GM18873 (cell line): ENCODE measurements around the gene MXD3.
A peak's percentile ranks its signal among the peaks of the same experiment; 100 is the strongest.
"Not testable (repeated sequence)": the region's sequence is repeated elsewhere in the genome, so short reads cannot be mapped to it uniquely, and the experiment has no call there.

Source experiments
- ATAC-seq: cut with Tn5 transposase; IDR thresholded peaks from one replicate; pipeline ENCODE4 v1.9.1; 2021; ENCODE audit warnings: mild to moderate bottlenecking, moderate library complexity, moderate number of reproducible peaks; ENCODE audit not compliant: unreplicated experiment, low FRiP score

Gene MXD3, protein sequence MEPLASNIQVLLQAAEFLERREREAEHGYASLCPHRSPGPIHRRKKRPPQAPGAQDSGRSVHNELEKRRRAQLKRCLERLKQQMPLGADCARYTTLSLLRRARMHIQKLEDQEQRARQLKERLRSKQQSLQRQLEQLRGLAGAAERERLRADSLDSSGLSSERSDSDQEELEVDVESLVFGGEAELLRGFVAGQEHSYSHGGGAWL

DNA sequence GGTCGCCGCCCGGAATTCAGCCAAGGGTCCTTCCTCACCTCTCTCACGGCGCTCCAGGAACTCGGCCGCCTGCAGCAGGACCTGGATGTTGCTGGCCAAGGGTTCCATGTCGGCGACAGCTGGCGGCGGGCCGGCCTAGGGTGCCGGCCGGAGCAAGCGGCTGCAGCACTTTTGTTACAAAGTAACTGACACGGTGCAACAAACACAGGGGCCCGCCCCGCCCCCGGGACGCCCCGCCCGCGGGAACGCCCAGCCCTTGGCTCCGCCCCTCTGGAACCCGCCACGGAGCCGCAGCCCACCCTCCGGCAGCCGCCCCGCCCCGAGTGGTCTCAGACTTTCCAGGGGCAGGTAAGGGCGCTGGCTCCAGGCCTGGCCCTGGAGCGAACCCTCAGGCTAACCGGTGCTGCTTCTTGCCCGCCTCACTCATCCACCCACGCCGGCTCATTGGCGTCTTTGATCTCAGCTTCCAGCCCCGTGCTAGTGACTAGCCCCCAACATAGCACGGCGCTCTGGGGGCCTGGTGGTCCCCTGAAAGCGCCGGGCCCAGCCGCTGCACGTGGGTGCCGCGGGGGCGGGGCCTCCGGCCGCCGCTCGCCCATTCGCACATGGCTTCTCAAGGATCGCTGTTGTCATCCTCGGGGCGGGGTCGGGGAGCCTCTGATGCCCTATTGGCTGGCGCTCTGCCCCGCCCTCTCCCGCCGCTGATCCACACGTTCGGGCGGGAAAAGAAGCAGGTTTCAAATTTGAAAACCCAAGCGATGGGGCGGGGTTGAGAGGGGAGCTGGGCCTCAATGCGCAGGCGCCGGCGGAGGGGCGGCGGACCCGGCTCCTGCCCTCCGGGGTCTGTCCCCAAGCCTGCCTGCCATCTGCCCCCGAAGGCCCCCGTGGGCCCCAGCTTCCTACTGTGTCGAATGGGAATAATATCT, at the start of gene MXD3:
Gene MXD3 (minus strand): TSS at position 176 of the 926 bp plus-strand sequence. CDS start 68 bp downstream, at position 108.
- peak; percentile 54 for ATAC-seq

DNA sequence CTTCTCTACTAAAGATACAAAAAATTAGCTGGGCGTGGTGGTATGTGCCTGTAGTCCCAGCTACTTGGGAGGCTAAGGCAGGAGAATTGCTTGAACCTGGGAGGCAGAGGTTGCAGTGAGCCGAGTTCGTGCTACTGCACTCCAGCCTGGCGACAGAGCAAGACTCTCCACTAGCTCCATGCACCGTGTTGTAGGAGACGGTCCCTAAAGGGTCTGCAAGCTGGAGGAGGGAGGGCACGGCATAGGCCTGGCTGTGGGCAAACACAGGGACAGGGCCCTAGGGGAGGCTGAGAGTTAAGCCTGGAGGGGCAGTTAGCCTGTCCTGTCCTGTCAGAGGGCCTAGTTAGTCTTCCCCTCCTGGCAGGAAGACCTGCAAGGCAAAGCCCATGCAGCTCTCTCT, 49.0 kb upstream of the MXD3 start:
- ATAC-seq, result not testable (repeated sequence)

DNA sequence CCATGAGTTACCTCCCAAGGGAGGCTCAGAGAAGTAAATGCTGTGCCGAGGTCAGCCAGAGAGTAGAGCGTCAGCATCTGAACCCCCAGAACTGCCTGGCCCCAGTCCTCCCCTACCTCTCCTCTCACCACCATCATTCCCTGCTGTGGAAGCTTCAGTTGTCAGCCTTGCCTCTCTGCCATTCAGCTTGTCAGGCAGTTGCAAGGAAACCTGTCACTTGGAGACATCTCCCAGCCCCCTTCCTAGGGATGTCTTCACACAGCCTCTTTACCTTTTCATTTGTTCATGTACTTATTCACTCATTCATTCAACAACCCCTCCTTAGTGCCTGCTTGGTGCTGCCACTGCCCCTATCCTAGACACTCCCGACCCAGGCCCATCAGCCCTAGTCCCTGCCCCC, 48.2 kb upstream of the MXD3 start:
- ATAC-seq, result no peak

DNA sequence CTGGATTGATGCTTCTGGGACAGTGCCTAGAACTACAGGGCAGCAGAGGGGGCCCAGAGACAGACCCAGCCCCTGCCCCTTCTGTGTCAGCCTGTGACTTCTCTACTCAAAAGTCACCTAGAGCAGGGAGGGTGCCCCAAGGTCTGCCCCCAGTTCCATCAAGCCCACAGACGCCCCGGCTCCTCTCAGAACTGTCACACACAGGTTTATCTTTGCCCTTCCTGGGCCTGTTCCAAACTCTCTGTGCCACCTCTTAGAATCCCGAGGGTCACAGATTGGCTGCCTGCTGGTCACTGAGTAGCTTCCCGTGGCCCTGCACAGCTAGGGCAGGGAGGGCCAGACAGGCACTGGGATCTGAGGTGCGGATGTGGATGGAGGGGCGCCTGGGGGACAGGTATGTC, 47.8 kb upstream of the MXD3 start:
- ATAC-seq, result no peak

DNA sequence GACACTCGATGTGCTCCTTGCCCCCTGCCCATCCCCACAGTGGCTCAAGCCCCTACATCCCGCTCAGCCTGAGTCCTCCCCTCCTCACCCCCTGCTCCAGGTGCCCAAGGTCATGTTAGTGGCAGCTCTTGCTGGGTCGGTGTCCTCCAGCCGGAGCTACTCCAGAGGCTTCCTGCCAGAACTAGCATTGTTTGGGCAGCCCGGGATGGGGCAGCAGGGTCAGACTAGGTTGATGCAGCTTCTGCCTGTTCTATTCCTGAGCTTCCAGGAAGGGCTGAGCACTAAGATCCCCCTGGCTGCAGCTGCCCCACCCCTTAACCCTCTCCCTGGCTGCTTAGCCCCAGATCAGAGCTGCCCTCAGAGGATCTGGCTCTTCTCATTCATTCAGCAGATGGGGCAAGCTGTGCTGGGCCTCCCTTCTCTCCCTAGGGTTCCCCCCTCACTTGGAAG, 46.7 kb upstream of the MXD3 start:
- peak; percentile 3 for ATAC-seq

DNA sequence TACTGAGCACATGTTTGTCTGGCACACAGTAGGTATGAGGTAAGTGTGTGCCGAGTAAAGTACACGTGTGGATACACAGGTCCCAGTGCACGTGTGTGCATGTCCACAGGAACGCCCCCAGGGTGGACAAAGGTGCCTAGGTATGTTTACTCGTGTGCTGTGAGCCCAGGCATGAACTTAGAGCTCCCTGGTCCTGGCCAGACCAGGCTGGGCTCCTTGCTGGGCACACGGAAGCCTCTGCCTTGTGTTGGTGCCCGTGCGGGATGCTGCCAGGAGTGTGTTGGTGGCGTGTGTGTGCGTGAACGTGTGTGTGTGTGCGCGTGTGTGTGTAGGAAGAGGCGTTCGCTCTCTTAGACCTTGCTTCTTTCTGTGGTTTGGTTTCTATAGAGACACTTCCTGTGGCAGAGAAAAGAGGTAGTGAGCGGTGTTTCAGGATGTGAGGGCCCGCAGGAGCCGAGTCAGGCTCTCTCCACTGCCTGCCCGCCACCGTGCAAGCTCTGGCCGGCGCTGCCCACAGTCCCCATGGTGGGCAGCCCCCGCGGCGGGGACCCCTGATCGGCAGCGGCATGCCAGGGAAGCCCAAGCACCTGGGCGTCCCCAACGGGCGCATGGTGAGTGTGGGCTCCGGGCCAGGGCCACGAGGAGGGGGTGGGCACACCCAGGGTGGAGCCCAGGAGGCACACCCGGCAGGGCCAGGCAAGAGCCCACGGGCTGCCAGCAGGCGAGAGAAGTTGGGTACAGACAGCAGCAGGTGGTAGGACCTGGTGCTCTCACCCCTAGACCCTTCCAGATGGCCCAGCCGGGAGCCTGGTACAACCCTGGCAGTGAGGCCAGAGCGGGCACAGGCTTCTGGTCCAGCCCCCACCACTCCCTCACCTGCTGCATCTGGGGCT, 46.0 kb upstream of the MXD3 start, which contains the start of gene RGS14:
Gene RGS14 (plus strand): TSS at position 466 of the 893 bp plus-strand sequence. CDS start 101 bp downstream, at position 567.
- peak; percentile 88 for ATAC-seq

DNA sequence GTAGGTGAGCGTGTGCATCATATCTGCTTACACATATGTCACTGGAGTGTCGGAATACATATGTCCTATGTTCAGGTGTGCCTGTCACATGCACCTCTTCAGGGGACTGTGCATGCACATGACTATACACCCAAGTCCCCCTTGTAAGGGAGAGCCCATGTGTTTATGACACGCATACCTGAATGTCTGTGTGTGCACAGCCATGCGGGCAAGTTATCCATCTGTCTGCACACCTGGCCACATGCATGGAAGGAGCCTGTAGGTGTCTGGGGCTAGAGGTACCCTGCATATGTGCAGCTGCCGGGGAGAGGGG, 45.4 kb upstream of the MXD3 start:
- ATAC-seq, result no peak

DNA sequence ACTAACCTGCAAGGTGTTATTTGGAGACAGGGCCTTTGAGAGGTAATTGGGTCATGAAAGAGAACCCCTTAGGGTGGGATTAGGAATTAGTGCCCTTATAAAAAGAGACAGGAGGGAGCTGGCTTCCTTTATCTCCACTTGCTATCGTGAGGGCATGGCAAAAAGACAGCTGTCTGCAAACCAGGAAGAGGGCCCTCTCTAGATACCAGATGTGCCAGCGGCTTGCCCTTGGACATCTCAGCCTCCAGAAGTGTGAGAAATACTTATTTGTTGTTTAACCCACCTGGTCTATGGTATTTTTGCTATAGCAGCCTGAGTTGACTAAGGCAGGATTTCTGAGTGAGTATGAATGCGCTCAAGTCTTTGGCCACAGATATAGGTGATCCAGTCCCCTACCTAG, 45.0 kb upstream of the MXD3 start:
- no peak for ATAC-seq

DNA sequence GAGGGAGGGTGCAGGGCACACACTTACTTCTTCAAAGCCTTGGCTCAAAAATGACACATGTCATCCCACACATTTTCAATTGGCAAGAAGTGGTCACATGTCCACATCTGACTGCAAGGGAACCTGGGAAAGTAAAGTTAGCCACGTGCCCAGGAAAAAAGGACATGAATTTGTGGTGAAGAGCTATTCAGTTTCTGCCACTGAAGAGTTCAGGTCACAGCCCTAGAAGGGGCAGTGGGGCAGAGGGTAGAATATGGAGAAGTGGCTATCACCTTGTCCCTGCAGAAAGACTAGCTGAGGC, 44.1 kb upstream of the MXD3 start:
- no peak for ATAC-seq

DNA sequence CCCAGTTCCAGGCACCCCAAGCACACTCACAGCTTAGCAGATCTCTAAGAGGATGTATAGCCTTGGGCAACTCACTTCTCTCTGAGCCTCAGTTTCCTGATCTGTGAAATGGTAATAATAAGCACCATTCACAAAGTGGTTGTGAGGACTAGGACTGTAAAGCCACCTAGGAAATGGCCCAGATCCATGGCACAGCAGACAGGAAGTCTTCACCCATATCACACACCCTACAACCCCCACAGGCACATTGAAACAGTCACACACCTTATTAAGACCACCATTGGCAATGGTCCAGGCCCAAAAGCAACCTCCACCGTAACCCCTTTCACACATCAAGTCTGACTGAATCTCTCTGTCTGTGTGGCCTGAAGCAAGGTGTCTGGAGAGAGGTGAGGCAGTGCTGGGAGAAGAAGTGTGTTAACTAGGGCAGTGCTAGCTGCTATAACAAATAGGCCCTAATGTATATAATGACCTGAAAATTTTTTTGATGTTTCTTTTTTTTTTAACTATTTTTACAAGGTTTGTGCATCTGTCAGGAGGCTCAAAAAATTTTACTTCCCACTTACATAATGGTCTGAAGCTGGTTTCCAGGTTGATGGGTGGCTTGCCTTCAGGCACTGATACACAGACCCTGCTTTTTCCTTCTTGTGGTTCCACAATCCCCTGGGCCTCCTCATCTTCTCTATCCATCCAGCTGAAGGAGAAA, 43.6 kb upstream of the MXD3 start:
- no peak for ATAC-seq

DNA sequence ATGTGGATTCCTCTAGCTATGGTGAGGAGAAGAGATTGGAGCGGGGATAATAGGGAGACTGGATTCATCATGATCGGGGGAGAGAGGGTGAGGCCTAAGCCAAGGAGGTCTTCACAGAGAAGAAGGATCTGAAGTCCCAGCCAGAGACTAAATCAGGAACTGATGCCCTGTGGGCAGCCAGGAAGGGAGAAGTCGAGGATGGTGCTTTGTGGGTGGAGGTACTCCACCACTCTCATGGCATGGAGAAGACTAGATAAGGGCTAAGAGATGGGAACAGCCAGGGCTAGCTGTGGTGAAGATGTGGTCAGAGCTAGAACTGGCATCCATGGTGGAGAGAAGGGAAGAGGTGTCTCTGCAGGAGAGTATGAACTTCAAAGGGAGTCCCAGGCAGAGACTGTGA, 43.0 kb upstream of the MXD3 start:
- no peak for ATAC-seq

DNA sequence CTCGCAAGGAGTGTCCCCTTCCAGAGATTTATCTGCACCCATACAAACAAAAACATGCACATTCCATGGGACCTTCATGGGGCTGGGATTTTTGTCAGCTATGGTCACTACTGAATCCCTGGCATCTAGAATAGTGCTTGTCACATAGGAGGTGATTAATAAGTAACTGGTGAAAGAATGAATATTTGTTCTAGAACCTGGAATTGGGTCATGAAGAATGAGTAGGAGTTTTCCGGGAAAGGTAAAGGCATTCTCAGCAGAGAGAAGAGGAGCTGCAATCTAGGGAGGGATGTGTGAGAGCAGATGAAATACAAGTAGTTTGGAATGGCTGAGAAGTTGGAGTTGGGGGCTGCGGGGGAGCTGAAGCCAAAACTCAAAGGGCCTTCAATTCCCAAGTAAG, 42.6 kb upstream of the MXD3 start:
- ATAC-seq, result no peak

DNA sequence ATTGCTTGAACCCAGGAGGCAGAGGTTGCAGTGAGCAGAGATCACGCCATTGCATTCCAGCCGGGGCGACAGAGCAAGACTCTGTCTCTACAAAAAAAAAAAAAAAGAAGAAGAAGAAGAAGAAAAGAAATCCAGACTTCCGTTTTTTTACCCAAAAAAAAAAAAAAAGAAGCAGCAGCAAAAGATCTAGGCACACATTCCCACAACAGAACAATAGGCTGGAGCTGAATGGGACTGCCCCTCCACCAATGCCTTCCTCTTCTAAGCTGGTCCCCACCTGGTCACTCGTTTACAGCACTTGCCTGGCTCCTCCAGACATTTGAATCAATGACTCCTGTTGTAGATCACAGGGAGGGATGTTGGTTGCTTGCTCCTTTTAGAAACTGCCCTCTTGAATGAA, 41.4 kb upstream of the MXD3 start:
- no peak for ATAC-seq

DNA sequence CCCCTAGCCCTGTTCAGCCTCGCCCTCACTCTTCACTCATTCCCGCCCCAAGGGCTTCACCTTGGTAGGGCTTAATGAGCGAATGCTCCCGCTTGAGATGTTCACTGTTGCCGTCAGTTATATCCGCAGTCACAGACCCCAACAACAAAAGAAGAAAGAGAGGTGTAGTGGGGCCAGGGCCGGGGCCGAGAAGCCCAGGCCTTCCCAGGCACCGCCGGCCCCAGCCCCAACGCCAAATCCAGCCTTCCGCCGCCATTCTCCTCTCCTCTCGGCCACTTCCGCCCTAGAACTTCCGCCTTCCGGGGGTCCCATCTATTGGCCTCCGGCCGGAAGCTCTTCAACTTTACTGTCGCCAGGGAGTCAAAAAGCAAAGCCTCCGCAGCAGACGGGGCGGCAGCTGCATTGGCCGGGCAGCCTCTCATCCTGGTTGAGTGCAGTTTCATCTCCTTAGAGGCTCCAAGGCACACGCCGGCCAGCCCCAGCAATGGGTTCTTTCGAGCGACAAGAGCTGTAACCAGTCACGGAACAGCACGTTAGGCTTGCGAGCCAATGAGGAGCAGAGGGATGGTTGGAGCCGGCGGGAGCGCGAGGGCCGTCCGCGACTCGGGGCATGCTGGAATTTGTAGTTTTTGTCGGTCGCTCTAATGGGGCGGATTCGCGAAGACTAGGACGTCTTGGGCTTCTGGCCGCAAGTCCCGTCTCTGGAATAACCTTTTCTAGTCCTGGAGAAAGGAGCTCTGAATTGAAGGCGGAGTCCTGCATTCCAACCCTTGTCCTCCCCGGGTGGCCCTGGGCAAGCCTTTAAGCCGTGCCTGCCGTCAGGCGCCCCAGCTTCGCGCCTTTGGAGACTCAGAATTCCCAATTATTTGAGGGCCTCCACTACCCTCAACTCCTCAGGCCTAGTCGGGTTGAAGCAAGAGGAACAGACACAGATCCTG, 40.0 kb upstream of the MXD3 start, which contains the start of gene LMAN2:
Gene LMAN2 (minus strand): TSS at position 277 of the 938 bp plus-strand sequence. CDS start 21 bp downstream, at position 256.
- ATAC-seq, result peak; percentile 79

DNA sequence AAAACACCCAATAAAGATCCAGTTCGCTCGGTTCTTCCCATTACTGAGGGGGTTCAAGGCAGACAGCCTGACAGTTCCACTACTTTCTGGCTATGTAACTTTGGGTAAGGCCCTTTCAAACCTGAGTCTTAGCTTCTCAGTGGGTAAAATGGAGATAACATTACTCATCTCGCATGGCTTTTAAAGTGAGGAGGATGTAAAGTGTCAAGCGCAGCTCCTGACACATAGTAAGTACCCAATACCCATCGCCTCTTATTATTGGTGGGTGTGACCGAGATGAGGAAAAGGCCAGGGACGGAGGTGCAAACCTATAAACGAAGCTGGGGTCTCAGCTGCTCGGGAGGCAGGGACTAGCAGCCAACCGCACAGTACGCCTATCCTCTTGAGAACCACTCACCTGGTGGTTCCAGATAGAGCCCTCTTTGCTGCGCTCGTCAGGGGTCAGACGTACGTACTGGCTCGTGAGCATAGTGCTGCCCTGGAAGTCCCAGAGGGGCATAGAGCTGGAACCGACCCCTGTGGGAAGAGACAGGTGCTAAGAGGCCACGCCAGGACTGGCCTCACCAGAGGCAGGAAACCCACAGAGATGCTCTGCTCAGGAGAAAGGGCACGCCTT, 39.2 kb upstream of the MXD3 start:
- ATAC-seq, result no peak

DNA sequence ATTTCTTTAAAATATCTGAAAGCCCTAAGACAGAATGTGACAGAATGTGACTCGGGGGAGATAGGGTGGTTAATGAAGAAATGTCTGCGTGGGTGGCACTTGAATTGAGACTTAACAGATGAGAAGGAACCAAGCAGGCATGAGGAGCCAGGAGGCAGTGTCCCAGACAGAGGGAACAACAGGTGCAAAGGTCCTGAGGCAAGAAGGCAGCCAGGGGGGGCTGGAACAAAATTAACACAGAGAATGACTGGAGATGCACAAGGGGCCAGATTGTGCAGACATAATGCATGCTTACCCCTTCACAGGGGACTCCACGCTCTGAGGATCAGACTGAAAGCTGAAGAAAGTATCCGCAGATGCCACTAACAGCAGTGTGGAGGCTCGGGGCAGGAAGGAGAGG, 38.1 kb upstream of the MXD3 start:
- ATAC-seq, result no peak

DNA sequence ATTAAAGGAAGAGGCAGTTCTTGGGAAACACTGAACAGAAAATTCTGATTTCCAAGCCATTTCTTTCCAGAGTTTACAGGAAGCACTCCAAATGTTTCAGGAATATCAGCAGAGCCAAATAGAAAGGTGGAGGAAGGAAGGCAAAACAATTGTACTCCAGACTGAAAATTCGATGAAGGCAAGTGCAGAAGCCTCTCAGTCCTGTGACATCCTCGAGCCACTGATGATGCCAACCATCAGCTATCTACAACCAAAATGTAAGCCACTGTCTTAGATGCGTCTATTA, 37.6 kb upstream of the MXD3 start:
- ATAC-seq, result no peak

DNA sequence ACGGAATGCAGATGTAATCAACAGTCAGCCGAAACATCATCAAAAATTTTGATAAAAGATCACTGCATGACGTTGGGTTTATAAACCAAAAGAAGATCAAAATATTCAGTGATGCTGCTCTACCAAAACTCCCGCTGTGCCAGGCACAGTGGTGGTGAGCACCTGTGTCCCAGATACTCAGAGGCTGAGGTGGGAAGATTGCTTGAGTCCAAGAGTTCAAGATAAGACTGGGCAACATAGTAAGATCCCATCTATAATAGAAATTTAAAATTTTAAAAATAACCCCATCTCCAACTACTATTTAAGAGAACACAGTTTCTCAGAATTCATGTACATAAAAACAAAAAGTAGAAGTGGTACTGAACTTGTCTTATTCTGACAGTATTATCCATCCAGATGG, 36.0 kb upstream of the MXD3 start:
- ATAC-seq, result no peak

DNA sequence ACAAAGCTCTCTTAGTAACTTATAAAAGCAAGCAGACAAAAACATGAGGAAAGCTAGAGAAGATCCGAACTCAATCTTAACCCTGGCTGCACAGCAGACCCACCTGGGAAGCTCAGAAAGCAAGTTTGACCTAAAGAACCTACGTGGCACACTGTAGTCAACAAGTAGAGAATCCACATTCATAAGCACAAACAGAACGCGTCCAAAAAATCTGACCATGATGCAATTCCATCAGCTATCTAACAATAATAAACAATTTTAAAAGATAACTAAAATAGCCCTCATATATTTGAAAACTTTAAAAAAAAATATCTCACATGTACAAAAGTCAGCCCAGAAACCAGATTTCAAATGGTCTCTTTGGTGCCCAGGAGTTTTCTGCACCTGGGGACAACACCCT, 35.1 kb upstream of the MXD3 start:
- no peak for ATAC-seq
